HL-60 (cell line): ENCODE measurements around the gene HOXA2.

Source experiments
- DNase-seq, 2 experiments: peaks; one replicate each; pipeline ENCODE4 v3.0.0-alpha.2; 2010 to 2020; ENCODE audit warnings: low read depth in 1 of 2, low spot score in 1 of 2
- H3K27ac ChIP-seq: fragments of 250-450 bp; sonication (Bioruptor Pico); replicated peaks from 2 replicates; pipeline ENCODE4 v1.5.1; 2020; ENCODE audit warnings: mild to moderate bottlenecking, moderate library complexity
- H3K27me3 ChIP-seq: fragments of 250-450 bp; sonication (Bioruptor Pico); 2 replicates; pipeline ENCODE4 v1.5.1; 2021; ENCODE audit warnings: mild to moderate bottlenecking, moderate library complexity; ENCODE audit not compliant: insufficient read depth, poor library complexity, severe bottlenecking
- H3K4me3 ChIP-seq: replicated peaks from 2 replicates; pipeline ENCODE4 v1.5.1; 2011; ENCODE audit warnings: mild to moderate bottlenecking, control low read depth, low read length; ENCODE audit not compliant: insufficient read depth
- CTCF ChIP-seq: IDR thresholded peaks from one replicate; pipeline ENCODE4 v1.5.1; 2011; ENCODE audit warnings: low read length, control low read depth, inconsistent platforms; ENCODE audit not compliant: insufficient read depth
- GABPA ChIP-seq: IDR thresholded peaks from 2 replicates; pipeline ENCODE4 v1.6.1; 2012; ENCODE audit warnings: low read depth
- POLR2AphosphoS5 ChIP-seq: IDR thresholded peaks from 2 replicates; pipeline ENCODE4 v1.6.1; 2012; ENCODE audit warnings: low read depth
- REST ChIP-seq: IDR thresholded peaks from 2 replicates; pipeline ENCODE4 v1.6.1; 2012; ENCODE audit warnings: low read depth; ENCODE audit not compliant: insufficient replicate concordance
- SPI1 ChIP-seq: IDR thresholded peaks from 2 replicates; pipeline ENCODE4 v1.6.1; 2012; ENCODE audit warnings: low read depth, mild to moderate bottlenecking, borderline replicate concordance

Gene HOXA2

GRCh38 chr7:27147199-27148030, 44.9 kb upstream of the HOXA2 start, which contains the start of gene HOXA6:
Gene HOXA6 (minus strand): TSS chr7:27147774. CDS start chr7:27147749, 25 bp downstream.
- H3K4me3 ChIP-seq, result no peak within 1 kb of the TSS
- TF ChIP-seq REST (no peak), GABPA (no peak), SPI1 (no peak), CTCF (no peak), POLR2AphosphoS5 (no peak)
- H3K27ac ChIP-seq, result no peak within 1 kb of the TSS
- H3K27me3 ChIP-seq, result peaks cover 28% of the 10 kb centered on the region
- DNase-seq, result no peak

GRCh38 chr7:27146491-27147198, 44.2 kb upstream of the HOXA2 start:
- peaks cover 21% of the 10 kb centered on the region for H3K27me3 ChIP-seq
- no peak overlapping the region for H3K4me3 ChIP-seq
- no peak overlapping the region for H3K27ac ChIP-seq
- no peak for DNase-seq
- TF ChIP-seq SPI1, result no peak

GRCh38 chr7:27145914-27146412, 43.5 kb upstream of the HOXA2 start:
- no peak for DNase-seq
- no peak overlapping the region for H3K4me3 ChIP-seq
- TF ChIP-seq SPI1, result no peak
- no peak for TF ChIP-seq REST
- peaks cover 16% of the 10 kb centered on the region for H3K27me3 ChIP-seq
- H3K27ac ChIP-seq, result no peak overlapping the region

GRCh38 chr7:27145165-27145913, 42.9 kb upstream of the HOXA2 start:
- H3K27ac ChIP-seq, result no peak overlapping the region
- H3K4me3 ChIP-seq, result no peak overlapping the region
- TF ChIP-seq REST, result no peak
- no peak for TF ChIP-seq SPI1
- no peak for TF ChIP-seq GABPA
- no peak for TF ChIP-seq CTCF
- TF ChIP-seq POLR2AphosphoS5, result no peak
- DNase-seq, result no peak
- H3K27me3 ChIP-seq, result peaks cover 16% of the 10 kb centered on the region
